ENCODE results near the gene SLC6A11. TPM values are rescaled to one million over a fixed set of nuclear protein-coding genes. Genes with fewer than 3 reads are reported as not detected.

SLC6A11 gene
- total and polyA plus RNA-seq, 4 donors = 0.02 to 0.09 TPM; not detected in 2

- H3K36me3 ChIP-seq (ENCODE audit: control insufficient read depth in 4 of 4, insufficient read depth in 4 of 4, low read length in 4 of 4) = no peaks in the 10 kb centered on the region
- H3K27ac ChIP-seq (ENCODE audit: low read depth in 1 of 2, low read length in 1 of 2) = no peak overlapping the region
- no peak overlapping the region for H3K4me3 ChIP-seq
- H3K9me3 ChIP-seq (ENCODE audit: control insufficient read depth in 4 of 4, insufficient read depth in 3 of 4, low read length in 3 of 4) = peaks cover 0 to 11% (median 0%) of the 10 kb centered on the region in 4 donors
- TF ChIP-seq, protein P1, sequence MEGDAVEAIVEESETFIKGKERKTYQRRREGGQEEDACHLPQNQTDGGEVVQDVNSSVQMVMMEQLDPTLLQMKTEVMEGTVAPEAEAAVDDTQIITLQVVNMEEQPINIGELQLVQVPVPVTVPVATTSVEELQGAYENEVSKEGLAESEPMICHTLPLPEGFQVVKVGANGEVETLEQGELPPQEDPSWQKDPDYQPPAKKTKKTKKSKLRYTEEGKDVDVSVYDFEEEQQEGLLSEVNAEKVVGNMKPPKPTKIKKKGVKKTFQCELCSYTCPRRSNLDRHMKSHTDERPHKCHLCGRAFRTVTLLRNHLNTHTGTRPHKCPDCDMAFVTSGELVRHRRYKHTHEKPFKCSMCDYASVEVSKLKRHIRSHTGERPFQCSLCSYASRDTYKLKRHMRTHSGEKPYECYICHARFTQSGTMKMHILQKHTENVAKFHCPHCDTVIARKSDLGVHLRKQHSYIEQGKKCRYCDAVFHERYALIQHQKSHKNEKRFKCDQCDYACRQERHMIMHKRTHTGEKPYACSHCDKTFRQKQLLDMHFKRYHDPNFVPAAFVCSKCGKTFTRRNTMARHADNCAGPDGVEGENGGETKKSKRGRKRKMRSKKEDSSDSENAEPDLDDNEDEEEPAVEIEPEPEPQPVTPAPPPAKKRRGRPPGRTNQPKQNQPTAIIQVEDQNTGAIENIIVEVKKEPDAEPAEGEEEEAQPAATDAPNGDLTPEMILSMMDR (IDR thresholded peaks at IDR 0.05; ENCODE audit: control extremely low read depth, extremely low read depth) = no peak
- WGBS, 2 donors = 53 to 63% methylated on average over 3 of the region's 3 CpGs
- peaks cover 0 to under 1% (median 0%) of the 10 kb centered on the region in 3 donors for H3K27me3 ChIP-seq (ENCODE audit: control insufficient read depth in 3 of 3, insufficient read depth in 3 of 3, low read length in 2 of 3)
- DNase-seq (no peak), ATAC-seq (ENCODE audit: insufficient read depth, low FRiP score) (no peak)
- H3K9ac ChIP-seq (ENCODE audit: insufficient read depth in 1 of 2, low read length in 2 of 2) = no peak overlapping the region
- no peaks in the 10 kb centered on the region for H3K4me1 ChIP-seq (ENCODE audit: control insufficient read depth in 5 of 5, insufficient read depth in 5 of 5, low read length in 5 of 5)
These were observed 45.0 kb upstream of the SLC6A11 start for GRCh38 chr3:10770981-10771380.

GRCh38 chr3:10771486-10772270 is 44.4 kb upstream of the SLC6A11 start:
- Histone ChIP-seq H3K4me1 (ENCODE audit: control insufficient read depth in 5 of 5, insufficient read depth in 5 of 5, low read length in 5 of 5) (no peaks in the 10 kb centered on the region), H3K27ac (ENCODE audit: low read depth in 1 of 2, low read length in 1 of 2) (no peak overlapping the region), H3K36me3 (ENCODE audit: control insufficient read depth in 4 of 4, insufficient read depth in 4 of 4, low read length in 4 of 4) (no peaks in the 10 kb centered on the region), H3K9me3 (ENCODE audit: control insufficient read depth in 4 of 4, insufficient read depth in 3 of 4, low read length in 3 of 4) (peaks cover 0 to 11% (median 0%) of the 10 kb centered on the region in 4 donors), H3K4me3 (no peak overlapping the region), H3K27me3 (ENCODE audit: control insufficient read depth in 3 of 3, insufficient read depth in 3 of 3, low read length in 2 of 3) (no peaks in the 10 kb centered on the region), H3K9ac (ENCODE audit: insufficient read depth in 1 of 2, low read length in 2 of 2) (no peak overlapping the region)
- TF ChIP-seq, protein P1 (IDR thresholded peaks at IDR 0.05; ENCODE audit: control extremely low read depth, extremely low read depth) = no peak
- 50 to 59% methylated on average over 10 of the region's 10 CpGs for WGBS, 2 donors
- DNase-seq (no peak), ATAC-seq (ENCODE audit: insufficient read depth, low FRiP score) (no peak)

- no peak for ATAC-seq (ENCODE audit: insufficient read depth, low FRiP score)
- H3K9ac ChIP-seq (ENCODE audit: insufficient read depth in 1 of 2, low read length in 2 of 2) = no peak overlapping the region
These were observed 43.5 kb upstream of the SLC6A11 start for GRCh38 chr3:10772271-10773161.

More at GRCh38 chr3:10772271-10773161, 43.5 kb upstream of the SLC6A11 start:
- no peaks in the 10 kb centered on the region for H3K4me1 ChIP-seq (ENCODE audit: control insufficient read depth in 5 of 5, insufficient read depth in 5 of 5, low read length in 5 of 5)
- H3K27me3 ChIP-seq (ENCODE audit: control insufficient read depth in 3 of 3, insufficient read depth in 3 of 3, low read length in 2 of 3) = no peaks in the 10 kb centered on the region
- no peak overlapping the region for H3K4me3 ChIP-seq
- no peaks in the 10 kb centered on the region for H3K36me3 ChIP-seq (ENCODE audit: control insufficient read depth in 4 of 4, insufficient read depth in 4 of 4, low read length in 4 of 4)
- 44 to 46% methylated on average over 16 of the region's 16 CpGs for WGBS, 2 donors
- H3K9me3 ChIP-seq (ENCODE audit: control insufficient read depth in 4 of 4, insufficient read depth in 3 of 4, low read length in 3 of 4) = peaks cover 0 to 9% (median 0%) of the 10 kb centered on the region in 4 donors
- TF ChIP-seq, protein P1 (IDR thresholded peaks at IDR 0.05; ENCODE audit: control extremely low read depth, extremely low read depth) = no peak
- no peak overlapping the region for H3K27ac ChIP-seq (ENCODE audit: low read depth in 1 of 2, low read length in 1 of 2)
- no peak for DNase-seq

Measured in lung (tissue), 12 donors.